DLD1 (cell line): Measurements from ENCODE around the gene IQGAP2.
"Not testable (repeated sequence)": the region's sequence is repeated elsewhere in the genome, so short reads cannot be mapped to it uniquely, and the experiment has no call there.

ENCODE experiments used
- in situ Hi-C: cut with HindIII; loops from 2 replicates; pipeline ENCODE4 v1.10.0; 2017; ENCODE audit warnings: low sequenced_read_pairs

Gene IQGAP2

GRCh38 chr5:76412511-76412910 lies 9.4 kb downstream of the IQGAP2 start:
- in situ Hi-C loops = no loop called here

- in situ Hi-C loops = no loop called here
Observed at GRCh38 chr5:76413746-76414145, 10.7 kb downstream of the IQGAP2 start.

GRCh38 chr5:76414788-76415187 lies 11.7 kb downstream of the IQGAP2 start:
- in situ Hi-C loops = no loop called here

GRCh38 chr5:76415855-76416254 lies 12.8 kb downstream of the IQGAP2 start:
- in situ Hi-C loops = no loop called here

- in situ Hi-C loops = no loop called here
Observed at GRCh38 chr5:76419597-76420298, 16.7 kb downstream of the IQGAP2 start.

DNA sequence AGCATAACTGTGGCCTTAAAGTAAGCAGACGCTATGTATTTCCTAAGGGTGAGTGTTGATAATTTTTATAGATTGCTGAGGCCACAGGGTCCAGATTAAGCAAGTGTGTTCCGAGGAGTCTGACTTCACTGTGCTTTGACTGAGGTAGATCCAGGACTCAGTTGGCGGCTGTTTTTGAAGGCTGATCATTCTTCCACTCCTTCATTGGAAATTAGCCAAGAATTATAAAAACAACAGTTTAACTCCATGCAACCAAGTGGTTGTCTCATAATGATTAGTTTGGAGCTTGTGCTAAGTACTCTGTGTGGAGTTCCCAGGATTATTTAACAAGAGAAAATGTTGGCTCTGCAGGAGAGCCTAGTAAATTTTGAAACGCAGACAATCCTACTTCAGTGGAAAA lies 19.1 kb downstream of the IQGAP2 start:
- in situ Hi-C loops = no loop called here

- in situ Hi-C loops = no loop called here
Observed at GRCh38 chr5:76422742-76423141, 19.7 kb downstream of the IQGAP2 start.

DNA sequence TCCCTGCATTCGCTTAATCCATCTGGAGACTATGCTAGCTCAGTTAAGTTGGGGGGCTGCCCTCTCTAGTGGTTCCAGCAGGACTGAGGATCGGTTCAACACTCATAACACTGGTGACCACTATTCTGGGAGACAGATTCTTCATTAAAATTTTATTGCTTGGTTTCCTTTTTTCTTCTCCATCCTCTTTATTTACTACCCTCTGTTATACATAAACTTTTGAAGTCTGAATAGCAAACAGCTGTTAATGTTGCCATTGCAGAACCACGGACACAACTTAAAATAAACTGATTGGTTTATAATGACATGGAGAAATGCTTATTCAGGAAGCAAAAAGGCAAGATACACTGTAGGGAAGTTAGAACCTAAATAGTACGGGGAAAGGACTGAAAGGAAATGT lies 22.1 kb downstream of the IQGAP2 start:
- in situ Hi-C loops = no loop called here

DNA sequence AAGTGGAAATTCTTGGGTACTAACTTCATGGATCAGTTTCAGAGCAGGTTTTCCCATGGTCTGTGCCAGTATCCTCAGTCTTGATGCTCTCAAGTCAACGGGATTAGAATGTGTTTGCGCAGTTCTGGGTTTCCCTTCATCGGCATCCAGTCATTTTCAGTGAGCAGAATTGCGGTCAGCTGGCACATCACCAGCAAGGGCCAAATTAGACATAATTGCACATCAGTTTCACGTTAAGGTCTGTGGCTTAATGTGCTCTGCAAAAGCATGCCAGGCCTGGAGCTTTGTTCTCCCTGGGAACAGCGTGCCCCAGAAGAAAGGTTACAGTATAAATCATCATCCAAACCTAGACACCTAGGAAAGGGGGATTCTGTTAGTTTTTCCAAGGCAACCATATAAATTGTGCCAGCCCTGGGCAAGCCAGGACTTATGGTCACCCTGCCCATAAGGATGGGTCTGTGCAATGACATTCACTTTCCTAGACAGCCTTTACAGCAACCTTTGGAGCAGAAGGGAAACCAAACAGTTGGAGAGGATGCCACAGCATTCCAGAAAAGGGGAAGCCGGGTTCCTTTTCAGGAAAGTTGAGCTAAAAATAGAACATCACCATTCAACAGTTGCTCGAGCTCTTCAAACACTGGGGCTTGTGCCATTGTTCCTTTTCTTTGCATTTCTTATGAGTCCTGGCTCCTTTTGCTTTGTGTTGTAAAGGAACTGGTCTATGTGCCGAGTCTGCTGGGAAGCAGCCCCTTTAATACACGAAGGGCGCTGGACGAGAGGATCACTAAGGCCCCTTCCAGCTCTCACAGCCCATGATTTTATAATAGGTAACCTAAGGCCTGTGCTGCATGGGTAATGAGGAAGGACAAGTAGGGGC lies 23.1 kb downstream of the IQGAP2 start:
- in situ Hi-C loops = no loop called here

DNA sequence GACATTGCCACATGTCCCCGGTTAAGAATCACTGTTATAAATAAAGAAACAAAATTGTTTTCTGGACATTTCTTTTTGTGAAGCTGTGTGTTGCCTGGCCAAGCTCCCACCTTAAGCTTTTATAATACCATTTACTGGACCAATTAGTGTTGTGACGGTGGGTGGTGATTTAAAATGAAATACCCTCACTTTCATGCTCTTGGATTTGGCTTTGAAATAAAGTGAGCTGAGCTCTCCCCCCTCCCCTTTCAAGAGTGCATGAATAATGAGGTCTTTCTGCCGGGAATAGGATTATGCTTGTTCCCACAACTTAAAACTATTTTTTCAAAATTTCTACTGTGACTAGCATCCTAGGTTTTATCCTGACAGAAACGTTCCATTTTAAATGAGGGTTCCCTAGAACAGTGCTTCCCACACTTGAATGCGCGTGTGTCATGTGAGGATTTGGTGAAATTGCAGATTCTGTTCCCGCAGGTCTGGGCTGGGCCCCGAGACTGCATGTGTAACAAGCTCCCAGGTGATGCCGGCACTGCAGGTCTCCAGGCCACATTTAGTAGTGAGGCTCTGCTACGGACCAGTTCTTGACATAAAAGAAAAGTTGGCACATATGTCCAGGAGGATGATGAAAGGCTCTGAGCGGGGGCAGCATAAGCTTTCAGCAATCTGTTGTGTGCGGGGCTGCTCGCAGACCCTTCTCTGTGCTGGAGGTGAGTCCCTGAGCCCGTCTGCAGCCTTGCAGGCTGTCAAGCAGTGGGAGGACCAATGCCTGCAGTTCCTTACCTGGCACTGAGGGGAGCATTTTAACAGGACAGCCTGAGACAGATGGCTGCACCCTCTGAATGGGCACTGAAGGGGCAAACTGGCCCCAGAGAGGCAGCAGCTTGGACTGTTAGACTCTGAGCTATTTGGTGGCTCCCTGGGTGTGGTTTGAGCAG lies 24.4 kb downstream of the IQGAP2 start:
- in situ Hi-C loops = no loop called here

- in situ Hi-C loops = not testable (repeated sequence)
Observed at GRCh38 chr5:76428550-76428949, 25.5 kb downstream of the IQGAP2 start.

GRCh38 chr5:76433261-76433660 lies 30.2 kb downstream of the IQGAP2 start:
- in situ Hi-C loops = no loop called here

- in situ Hi-C loops = not testable (repeated sequence)
Observed at GRCh38 chr5:76437507-76437906, 34.4 kb downstream of the IQGAP2 start.

DNA sequence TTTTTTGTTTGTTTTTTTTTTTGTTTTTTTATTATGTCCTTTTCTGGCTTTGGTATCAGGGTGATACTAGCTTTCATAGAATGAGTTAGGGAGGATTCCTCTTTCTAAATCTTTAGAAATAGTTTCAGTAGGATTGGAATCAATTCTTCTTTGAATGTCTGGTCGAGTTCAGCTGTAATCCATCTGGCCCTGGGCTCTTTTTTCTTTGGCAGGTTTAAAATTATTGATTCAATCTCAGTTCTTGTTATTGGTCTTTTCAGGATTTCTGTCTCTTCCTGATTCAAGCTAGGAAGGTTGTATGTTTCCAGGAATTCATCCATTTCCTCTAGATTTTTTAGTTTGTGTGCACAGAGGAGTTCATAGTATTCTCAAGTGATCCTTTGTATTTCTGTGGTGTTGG lies 34.9 kb downstream of the IQGAP2 start:
- in situ Hi-C loops = no loop called here

DNA sequence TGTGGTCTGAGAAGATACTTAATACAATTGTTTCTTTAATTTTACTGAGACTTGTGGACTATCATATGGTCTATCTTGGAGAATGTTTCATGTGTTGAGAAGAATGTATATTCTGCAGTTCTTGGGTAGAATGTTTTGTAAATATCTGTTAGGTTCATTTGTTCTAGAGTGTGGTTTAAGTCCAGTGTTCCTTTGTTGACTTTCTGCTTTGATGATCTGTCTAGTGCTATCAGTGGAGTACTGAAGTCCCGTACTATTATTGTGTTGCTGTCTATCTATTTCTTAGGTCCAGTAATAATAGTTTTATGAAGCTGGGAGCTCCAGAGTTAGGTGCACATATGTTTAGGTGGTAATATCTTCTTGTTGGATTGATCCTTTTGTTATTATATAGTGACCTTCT lies 36.1 kb downstream of the IQGAP2 start:
- in situ Hi-C loops = no loop called here

- in situ Hi-C loops = no loop called here
Observed at GRCh38 chr5:76439929-76440328, 36.8 kb downstream of the IQGAP2 start.

- in situ Hi-C loops = no loop called here
Observed at GRCh38 chr5:76441101-76441500, 38.0 kb downstream of the IQGAP2 start.

DNA sequence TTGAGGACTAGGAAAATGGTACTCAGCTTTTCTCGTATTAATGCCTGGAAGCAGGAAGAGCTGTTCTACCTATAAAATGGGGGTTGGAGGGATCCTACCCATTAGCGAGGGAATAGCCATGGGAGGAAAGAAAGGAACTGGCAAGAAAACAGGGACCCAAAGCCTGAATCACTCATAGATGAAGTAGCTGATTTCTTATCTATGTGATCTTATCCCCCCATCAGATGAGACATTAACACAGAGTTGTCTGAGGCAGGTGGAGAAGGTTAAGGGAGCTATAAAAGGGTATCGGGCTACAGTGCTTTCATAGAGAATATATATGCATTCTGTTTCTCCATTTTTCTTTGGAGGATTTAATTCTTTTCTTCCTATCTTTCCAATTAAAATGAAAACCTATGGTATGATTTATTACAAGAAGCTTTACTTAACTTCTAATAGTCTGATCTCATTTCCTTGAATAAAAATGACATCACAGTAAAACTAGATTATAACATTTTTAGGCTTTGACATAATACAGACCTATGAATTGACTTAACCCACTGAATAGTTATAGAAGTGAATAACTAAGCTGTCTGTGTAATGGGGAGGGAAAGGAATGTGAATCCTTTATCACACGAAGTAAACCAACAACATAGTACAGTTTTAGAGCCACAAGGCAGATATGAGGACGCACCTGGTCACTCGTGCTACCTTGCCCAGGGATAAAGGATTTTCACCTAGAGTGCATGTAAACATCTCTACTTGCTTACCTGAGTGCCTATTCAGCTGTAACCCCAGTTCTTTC lies 39.0 kb downstream of the IQGAP2 start:
- in situ Hi-C loops = no loop called here

DNA sequence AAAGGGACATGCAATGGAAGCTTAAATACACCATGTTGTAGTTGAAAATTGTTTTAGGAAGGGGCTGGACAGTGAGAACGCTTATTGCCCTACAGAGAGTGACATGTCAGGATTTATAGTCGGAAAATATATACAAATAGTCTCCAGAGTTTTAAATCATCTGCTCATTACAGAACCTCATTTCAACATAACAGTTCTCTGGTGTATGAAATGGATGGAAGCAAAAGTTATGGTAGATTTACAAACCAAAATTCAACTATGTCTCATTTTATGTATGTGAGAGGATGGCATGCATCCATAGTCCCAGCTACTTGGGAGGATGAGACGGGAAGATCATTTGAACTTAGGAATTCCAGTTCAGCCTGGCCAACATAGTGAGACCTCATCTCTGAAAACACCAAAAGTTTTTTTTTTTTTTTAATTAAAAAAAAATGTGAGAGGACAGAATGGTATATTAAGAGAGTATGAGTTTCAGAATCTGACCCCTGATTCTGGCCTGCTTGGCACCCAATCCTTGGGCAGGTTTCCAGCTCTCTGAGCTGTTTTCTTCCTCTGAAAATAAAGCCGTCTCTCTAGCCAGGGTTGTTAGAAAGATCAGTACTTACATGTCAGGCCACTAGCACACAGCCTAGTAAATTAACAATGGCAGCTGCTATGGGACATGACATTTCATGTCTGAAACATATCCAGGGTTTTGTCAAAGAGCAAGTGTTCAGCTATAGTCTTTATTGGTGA lies 40.1 kb downstream of the IQGAP2 start:
- in situ Hi-C loops = no loop called here

DNA sequence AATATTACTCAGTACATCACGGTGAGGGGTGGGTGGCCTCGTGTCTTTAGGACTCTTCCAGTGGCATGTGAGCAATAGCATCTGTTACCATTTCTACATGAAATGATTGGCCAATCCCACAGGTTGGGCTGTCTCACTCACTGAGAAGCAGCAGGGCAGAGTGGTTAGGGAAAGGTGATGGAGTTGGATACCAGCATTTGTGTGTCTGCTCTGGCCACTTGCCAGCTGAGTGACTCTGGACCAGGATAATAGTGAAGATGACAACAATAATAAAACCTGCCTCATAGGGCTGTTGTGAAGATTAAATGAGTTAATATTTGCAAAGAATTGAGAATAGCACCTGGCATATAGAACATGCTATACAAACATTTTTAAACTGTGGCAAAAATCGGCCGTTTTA lies 42.0 kb downstream of the IQGAP2 start:
- in situ Hi-C loops = no loop called here
